ENCODE measurements around the gene NPAS3. TPM values are rescaled to one million over a fixed set of nuclear protein-coding genes. Genes with fewer than 3 reads are reported as not detected.

Gene NPAS3
- polyA plus RNA-seq, 4 donors = 8.2 to 8.6 (median 8.5) TPM

DNA sequence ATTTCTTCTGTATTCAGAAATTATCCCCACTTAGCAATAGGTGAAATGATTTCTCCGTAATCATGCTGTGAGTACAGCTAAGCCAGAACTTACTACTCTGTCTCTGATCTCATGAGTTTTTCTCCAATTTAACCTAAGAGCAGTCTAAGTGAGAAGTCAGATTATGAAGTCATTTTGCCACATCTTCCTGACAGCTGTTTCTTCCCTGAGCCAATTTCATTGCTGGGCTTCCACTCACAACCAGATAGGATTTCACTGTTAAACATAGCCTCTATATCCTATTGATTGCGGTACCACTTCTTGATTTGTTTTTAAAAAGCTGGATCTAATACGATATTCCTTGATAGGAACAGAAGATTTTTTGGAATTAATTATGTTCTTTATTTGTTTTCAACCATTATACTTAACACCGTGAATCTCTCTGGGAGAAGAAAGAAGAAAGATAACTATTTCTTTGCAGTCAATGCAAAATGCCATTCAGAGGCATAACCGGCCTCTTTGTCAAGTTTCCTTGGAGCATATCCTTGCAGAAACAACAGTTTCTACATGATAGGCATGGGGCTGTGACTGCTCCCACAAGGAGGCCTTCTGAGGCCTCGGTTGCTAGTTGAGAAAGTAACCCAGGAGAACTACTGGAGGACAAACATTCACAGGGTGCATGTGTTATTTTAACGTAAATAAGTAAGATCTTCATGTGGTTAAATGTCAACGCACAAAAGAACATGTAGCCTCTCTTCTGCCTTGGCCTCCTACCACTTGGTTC is 212.2 kb downstream of the NPAS3 start:
- DNase-seq (ENCODE audit: low read depth in 4 of 4, low spot score in 2 of 4) = no peak

DNA sequence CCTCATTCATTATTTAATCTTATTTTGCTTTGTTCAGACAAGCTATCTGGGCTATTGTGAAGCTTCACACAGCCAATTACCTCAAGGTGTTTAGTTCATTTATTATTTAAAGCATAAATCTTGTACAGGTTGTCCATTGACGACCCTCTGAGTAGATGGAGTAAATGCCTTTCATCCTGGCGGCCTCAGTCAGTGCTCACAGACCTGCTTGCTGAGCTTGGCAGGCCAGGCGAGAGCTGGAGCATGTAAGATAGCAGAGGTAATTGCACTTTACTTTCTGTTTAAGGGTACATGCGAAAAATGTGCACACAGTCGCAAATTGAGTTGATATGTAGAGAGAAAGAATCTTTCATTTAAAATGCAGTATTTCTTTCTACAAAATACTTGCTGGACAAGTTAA is 224.4 kb downstream of the NPAS3 start:
- no peak for DNase-seq (ENCODE audit: low read depth in 4 of 4, low spot score in 2 of 4)

DNA sequence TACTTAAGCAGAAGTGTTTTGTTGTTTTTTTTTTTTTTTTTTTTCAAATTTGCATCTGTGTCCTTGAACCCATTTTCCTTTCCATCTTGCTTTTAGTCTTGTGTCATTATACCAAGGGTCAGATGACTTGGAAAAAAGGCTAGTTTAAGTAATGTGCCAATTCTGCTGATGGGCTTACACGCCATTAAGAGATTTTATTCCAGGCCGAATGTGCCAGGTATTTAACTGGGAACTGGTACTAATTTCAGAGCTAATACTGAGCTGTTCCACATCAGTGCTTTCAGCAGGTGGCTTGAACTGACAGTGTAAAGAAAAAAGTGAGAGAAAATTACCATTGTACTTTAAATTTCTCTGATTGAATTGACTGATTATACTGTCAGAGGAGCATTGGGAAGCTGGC is 224.9 kb downstream of the NPAS3 start:
- DNase-seq (ENCODE audit: low read depth in 4 of 4, low spot score in 2 of 4) = peak in 1 of 4 donors; percentile 6

DNA sequence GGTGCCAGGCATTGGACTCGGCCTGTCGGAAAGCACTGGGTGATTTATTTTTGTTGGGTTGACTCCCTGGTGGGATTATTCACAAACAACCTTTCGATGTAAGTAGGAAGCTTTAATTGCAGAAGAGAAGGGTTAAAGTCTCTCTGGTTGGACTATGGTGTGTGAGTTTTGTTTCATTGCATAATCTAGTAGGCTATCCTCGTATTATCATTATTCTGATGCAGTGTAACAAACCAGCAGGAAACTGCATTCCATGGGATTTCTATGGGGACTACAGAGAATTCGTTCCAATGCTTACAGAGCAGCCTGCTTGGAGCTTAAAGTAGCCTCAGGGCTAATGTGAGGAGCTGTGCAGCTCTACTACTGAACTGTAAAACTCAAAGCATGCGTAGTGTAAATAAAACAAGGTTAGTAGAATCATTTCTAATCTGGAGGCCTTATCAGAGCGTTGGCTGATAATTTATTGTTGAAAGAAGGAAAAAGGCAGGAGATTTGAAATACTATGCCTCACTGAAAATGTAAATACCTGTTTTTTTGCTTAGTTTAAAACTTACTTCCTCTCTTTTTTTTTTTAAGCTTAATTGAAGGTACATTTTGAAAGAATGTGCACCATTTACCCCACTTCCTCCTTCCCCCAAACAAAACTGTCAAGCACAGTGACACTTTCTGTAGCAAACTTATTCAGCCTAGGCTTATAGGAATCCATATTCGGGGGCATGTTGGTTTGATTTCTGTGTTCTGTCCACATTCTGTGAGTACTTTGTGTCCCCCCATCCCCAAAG is 226.7 kb downstream of the NPAS3 start:
- no peak for DNase-seq (ENCODE audit: low read depth in 4 of 4, low spot score in 2 of 4)

DNA sequence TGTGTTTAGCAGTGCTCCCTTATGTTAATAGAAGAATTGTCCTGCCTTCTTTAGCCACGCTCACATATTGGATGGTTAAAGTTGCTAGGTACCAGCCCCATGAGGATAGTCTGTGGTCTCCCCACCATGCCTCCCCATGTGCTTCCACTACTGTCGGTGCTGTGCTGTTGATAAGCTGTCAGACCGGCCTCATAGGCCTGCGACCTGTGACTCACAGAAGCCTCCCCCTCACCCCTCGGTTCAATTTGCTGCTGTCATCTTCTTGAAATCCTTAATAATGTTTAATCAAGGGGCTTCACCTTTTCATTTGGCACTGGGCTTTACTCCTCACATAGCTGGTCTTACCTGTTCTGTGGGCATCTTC is 227.2 kb downstream of the NPAS3 start:
- DNase-seq (ENCODE audit: low read depth in 4 of 4, low spot score in 2 of 4) = no peak

DNA sequence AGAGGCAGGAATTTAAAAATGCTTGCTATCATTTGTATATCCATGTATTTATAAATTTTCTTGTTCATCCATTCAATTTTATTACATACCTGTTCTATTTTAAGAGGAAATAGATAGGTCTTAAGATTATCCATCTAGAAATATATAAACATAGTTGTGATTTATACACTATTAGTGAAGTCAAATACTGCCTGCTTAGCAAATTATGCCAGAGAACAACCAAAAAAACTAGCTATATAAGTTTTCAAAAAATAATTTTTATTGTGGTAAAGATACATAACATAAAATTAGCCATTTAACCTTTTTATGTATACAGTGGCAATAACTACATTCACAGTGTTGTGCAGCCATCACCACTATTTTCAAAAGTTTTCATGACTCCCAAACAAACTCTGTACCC is 237.3 kb downstream of the NPAS3 start:
- no peak for DNase-seq (ENCODE audit: low read depth in 4 of 4, low spot score in 2 of 4)

DNA sequence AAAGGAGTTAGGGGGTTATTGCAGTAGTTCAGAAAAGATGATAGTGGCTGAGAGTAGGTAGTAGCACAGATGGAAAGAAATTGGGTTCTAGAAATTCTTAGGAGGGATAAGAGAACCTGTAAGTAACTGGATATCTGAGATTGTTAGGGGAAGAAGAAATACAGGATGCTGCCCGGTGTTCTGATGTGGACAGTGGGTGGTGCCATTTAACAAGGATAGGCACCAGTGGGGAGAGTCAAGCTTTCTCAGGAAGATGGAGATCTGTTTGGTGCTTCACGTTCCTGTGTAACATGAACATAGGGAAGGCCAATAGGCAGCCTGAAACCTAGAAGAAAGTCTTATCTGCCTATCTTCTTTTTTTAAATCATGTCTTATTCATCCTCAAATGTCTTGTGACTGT is 245.9 kb downstream of the NPAS3 start:
- DNase-seq (ENCODE audit: low read depth in 4 of 4, low spot score in 2 of 4) = no peak

DNA sequence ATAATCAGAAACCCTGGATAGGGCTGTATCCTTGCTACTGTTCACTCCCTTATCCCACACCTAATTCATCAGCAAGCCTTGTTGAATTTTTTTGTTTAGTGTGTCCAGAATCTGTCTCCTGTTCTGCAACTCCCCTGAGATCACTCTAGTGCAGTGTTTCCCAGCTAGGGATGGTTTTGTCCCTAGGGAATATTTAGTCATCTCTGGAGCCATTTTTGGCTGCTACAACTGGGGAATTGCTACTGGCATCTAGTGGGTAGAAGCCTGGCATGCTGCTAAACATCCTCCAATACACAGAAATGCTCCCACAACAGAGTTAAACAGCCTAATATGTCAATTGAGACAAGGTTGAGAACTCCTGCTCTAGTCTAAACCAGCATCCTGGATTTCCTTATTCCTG is 248.0 kb downstream of the NPAS3 start:
- DNase-seq (ENCODE audit: low read depth in 4 of 4, low spot score in 2 of 4) = no peak

DNA sequence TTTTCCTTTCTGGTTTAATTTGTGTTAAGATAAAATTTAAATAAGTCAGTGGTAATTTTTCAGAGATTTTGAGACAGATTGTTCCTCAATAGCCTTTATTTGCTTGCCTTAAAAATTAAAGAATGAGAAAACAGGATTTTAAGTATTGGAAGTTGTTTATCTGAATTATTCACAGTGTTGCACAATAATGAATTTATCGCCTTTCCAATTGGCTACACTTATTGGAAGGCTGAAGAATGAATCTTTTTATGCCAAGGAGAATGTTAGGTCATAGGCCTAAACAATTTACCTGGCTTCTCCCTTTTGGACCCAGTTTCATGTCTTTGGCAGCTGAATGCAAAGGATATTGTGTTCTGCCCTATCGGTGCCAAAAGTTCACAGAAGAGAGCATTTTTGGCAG is 250.2 kb downstream of the NPAS3 start:
- DNase-seq (ENCODE audit: low read depth in 4 of 4, low spot score in 2 of 4) = no peak

DNA sequence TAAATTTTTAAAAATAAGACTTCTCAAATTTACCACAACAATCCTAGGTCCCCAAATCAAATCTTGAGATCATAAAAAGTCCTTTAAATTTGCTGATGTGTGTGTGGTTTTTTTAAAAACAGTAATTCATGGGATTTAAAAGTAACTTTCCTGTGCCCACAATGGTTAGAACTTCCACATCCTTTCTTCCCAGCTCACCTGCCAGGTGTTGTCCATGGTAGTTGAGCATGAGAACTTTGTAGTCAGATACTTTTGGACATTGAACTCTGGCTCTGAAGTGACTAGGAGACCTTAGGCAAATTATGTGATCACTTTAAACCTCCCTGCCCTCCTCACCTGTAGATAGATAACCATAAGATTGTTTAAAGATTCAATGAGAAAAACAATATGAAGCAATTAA is 253.2 kb downstream of the NPAS3 start:
- no peak for DNase-seq (ENCODE audit: low read depth in 4 of 4, low spot score in 2 of 4)

DNA sequence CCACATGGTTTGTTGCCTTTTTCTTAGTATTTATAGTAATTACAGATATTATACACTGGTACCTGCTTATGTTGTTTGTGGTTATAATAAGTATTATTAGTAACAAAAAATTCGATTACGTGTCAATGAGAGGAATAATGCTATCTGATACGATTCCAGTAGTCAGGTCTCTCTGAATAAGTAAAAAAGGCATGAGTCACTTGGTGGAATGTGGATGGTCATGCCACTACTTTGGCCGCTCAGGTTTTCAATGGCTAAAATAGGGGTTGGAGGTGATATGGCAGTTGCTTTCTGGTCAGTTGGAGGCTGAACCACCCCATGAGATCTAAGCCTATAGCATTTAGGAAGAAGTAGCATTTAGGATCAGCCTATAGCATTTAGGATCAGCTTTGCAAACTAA is 255.9 kb downstream of the NPAS3 start:
- DNase-seq (ENCODE audit: low read depth in 4 of 4, low spot score in 2 of 4) = no peak

DNA sequence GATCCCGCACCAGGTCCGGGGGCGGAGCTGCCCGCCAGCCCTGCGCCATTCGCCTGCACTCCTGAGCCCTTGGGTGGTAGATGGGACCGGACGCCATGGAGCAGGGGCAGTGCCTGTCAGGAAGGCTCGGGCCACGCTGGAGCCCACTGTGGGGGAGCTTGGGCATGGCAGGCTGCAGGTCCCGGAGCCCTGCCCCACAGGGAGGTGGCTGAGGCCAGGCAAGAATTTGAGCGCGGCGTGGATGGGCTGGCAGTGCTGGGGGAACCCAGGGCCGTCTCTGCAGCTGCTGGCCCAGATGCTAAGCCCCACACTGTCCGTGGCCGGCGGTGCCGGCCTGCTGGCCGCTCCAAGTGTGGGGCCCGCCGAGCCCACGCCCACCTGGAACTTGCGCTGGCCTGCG is 260.0 kb downstream of the NPAS3 start:
- DNase-seq (ENCODE audit: low read depth in 4 of 4, low spot score in 2 of 4) = no peak

DNA sequence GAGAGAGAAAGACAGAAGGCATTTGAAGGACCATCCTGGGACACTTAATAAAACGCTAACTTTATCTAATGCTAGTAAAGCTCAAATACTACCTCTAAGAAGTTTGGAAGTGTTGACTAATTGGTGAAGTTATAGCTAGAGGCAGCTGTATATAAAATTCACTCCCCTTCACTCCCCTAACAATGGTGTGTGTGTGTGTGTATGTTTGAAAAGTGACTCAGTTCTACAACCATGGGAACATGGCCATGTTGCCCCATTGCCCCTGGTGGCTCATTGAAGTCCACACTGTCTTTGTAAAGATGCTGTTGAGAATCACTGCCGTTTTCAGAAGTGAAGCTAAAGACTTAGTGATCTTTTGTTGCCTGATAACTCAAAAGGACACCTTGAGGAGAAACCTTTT is 262.4 kb downstream of the NPAS3 start:
- DNase-seq (ENCODE audit: low read depth in 4 of 4, low spot score in 2 of 4) = no peak

DNA sequence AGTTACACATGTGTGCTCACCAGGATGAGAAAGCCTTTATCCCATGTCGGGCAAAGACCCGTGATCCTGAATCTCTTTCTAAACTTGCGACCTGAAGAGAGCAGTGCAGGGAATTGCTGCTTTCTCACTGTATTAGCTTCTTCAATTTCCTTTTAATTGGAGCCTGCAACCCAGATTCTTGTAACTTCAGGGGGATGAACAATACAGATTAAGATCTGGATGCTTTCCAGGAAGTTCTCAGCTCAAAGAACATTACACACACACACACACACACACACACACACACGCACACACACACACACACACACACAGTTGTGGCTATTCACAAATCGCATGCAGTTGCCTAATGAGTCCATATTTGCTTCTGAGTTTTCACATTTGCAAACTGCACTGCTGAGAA is 268.3 kb downstream of the NPAS3 start:
- no peak for DNase-seq (ENCODE audit: low read depth in 4 of 4, low spot score in 2 of 4)

DNA sequence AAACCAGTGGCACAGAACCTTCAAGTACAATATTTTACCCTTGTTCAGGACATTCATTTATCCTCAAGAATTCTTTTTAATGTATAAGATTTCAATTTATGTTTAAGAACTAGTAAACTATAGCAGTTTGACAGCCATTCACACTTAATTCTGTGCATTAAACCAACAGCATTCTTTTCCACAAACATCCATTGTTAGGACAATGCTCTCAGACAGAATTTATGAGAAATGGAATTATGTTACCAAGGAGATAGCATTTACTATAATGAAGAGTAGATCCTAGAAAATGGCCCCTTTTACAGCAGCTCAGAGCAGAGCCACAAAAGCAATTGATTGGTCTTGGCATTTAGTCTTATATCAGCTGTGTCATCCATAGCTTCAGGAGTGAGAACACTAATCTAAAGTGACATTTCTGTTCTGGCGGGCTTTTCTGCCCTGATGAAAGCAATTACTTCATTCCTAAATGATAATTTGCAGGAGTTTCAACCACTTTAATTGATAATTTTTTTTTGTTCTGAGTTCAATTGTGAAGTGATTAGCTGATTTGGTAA is 268.9 kb downstream of the NPAS3 start:
- no peak for DNase-seq (ENCODE audit: low read depth in 4 of 4, low spot score in 2 of 4)

DNA sequence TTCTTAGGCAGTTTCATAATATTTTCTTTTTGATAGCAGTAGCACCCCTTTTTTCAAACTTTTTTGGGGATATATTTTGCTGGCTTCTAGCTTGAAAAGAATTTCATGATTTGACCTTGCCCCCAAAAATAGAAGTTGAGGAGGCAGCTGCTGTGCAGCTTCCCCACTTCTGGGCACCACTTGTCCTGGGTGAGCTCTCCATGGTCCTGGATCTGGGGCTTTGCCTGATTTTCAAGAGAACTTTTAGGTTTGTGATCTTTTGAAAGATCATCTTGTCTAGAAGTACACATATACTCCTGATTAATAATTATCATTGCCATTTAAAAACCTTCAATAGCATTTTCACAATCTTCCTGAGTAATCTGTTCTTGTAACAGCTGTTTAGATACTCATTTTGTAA is 271.6 kb downstream of the NPAS3 start:
- peak in 2 of 4 donors; percentile 7 to 21 for DNase-seq (ENCODE audit: low read depth in 4 of 4, low spot score in 2 of 4)

DNA sequence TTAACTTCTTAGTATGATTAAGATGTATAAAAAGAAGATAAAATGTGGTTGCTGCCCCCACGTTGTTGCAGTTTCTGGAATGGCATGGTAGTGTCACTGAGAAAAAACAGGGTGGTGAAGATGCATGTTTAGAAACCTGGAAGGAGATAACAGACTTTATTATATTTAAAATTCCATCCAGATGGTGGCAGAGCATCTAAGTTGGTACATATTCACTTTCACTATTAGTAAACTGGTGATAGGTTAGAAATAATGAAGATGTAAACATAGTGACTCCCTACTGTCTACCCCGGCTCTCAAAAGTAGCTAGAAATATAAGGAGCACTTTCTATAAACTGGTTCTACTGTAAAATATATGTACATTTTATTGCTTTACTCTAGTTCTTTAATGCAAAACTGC is 279.3 kb downstream of the NPAS3 start:
- no peak for DNase-seq (ENCODE audit: low read depth in 4 of 4, low spot score in 2 of 4)

DNA sequence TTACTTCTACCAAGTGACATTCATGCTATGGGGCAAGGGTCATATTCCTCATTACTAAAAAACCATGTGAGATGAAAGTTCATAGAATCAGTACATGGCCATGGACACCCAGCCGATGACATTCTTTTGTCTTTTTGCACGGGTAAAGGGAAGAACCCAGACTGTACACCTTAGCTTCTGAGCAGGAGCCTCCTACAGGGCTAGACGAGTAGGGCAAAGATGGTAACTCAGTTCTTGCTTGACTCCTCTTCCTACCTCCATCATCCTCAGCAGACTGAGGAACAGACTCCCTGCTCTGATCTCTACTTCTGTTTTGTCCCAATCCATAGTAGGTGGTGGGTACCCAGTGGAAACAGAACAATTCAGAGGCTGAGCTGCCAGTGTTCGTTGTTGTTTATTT is 281.3 kb downstream of the NPAS3 start:
- DNase-seq (ENCODE audit: low read depth in 4 of 4, low spot score in 2 of 4) = no peak

DNA sequence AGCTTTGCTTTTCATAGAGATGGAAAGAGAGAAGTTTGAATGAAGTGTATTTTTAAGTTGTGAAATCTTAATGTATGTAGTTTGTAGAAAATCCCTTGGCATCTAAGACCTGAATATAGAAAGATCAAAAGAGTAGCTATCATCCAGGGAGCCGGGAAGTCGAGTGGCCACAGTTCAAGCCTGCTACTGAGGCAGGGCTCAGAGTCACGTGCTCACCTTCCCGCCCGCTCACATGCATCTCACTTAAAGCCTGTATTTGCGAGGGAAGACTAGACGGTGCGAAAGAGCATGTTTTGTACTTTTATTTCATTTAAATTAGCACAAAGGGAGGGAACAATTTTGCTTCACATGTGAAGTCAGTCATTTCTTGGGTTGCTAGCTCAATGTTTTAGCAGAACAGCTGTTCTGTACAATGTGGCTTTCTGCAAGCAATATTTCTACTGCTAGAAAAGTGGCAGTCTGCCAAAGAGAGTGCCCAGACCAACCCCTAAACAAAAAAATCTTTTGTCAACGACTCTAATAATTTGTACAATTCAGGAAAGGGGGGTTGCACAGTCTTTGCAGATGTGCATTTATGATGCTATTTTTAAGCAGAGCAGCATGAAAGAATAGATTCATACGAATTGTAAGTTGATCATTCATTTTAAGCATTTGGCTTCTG is 290.7 kb downstream of the NPAS3 start:
- peak in 2 of 4 donors; percentile 5 to 16 for DNase-seq (ENCODE audit: low read depth in 4 of 4, low spot score in 2 of 4)

DNA sequence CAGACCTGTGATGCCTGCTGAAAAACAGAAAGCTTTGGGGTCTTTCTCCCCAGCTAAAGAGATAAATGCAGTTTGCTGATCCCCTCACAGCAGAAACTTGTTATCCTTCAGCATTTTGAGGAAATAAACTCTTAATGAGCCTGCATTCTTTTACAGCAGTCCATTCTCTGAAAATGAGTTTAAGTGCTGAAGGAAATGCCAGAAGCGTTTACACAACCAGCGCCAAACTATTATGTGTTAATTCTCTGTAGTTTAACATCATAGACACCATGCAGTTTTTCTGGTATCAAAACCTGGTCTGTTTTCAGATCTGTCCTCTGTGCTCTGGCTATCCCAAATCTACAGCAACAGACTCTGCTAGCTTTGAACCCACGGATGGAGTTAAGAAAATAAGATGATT is 291.3 kb downstream of the NPAS3 start:
- DNase-seq (ENCODE audit: low read depth in 4 of 4, low spot score in 2 of 4) = no peak

DNA sequence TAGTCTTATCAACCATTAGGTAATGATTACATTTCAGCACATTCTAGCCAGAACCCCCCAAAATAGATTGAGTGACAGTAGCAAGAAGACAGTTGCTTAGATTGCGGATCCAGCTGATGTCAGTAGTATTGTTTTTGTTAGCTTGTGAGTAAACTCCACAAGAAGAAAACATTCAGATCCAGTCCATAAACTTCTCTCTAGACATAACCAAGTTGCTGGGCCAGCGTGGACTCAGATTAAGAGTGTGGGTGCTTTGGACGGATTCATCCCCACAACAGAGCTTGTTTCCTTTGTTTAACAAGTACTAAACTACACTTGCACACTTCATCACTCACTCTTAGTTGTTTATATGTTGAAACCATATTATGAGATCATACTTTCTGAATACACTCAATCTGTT is 293.4 kb downstream of the NPAS3 start:
- DNase-seq (ENCODE audit: low read depth in 4 of 4, low spot score in 2 of 4) = no peak

Measured in left renal cortex interstitium (tissue), 4 donors.